Endothelial cell of umbilical vein (primary cell): Measurements from ENCODE around the gene LRRC17. TPM values are rescaled to one million over a fixed set of nuclear protein-coding genes. Genes with fewer than 3 reads are reported as not detected.
"Not testable (repeated sequence)": the region's sequence is repeated elsewhere in the genome, so short reads cannot be mapped to it uniquely, and the experiment has no call there.

ENCODE experiments used
- BruUV-seq: library from RNA; stranded (reverse); fragments of 400-500 nt; replicated peaks from 2 replicates; lab custom pipeline; 2021; lab: Mats Ljungman, UMichigan
- CTCF ChIA-PET: fragments of 300-600, 350-600 bp; sonication (Branson Sonifier 250); formaldehyde crosslinking; loops from one replicate; lab custom pipeline; 2021; ENCODE audit warnings: antibody characterized with exemption, inconsistent platforms; lab: Charles Lee
- POLR2A ChIA-PET: fragments of 300-600, 350-600 bp; sonication (Branson Sonifier 250); formaldehyde crosslinking; loops from one replicate; lab custom pipeline; 2021; ENCODE audit warnings: antibody characterized with exemption, inconsistent platforms; lab: Charles Lee
- DNase-seq: peaks from one replicate; pipeline ENCODE4 v3.0.0-alpha.2; 2011; ENCODE audit warnings: low read depth, low spot score
- FAIRE-seq: peaks from 2 replicates; lab custom pipeline; 2011; peaks lifted over from hg19 to GRCh38; lab: Jason Lieb, UNC
- H2AFZ ChIP-seq: 2 replicates; pipeline ENCODE4 v1.6.0; 2012; ENCODE audit warnings: low read depth, low read length, control low read depth, inconsistent platforms
- H3K27ac ChIP-seq: 2 replicates; pipeline ENCODE4 v1.5.1; 2011; ENCODE audit warnings: low read depth, mild to moderate bottlenecking, control low read depth, low read length, moderate library complexity; ENCODE audit not compliant: insufficient read depth
- H3K27me3 ChIP-seq, 2 experiments: 2 replicates each; pipeline versions ENCODE4 v1.6.0 to v1.6.1; 2011; ENCODE audit warnings: low read length in 2 of 2, mixed read lengths in 1 of 2; ENCODE audit not compliant: control insufficient read depth in 2 of 2, insufficient read depth in 2 of 2
- H3K36me3 ChIP-seq, 2 experiments: 2 replicates in 1 of 2; 3 replicates in 1 of 2; pipeline ENCODE4 v1.5.1; 2011; ENCODE audit warnings: low read length in 2 of 2, mild to moderate bottlenecking in 1 of 2, moderate library complexity in 1 of 2; ENCODE audit not compliant: control insufficient read depth in 2 of 2, insufficient read depth in 2 of 2; ENCODE audit errors: extremely low read depth in 1 of 2
- H3K4me1 ChIP-seq: 3 replicates; pipeline ENCODE4 v1.5.1; 2011; ENCODE audit warnings: mild to moderate bottlenecking, low read length; ENCODE audit not compliant: control insufficient read depth, insufficient read depth; ENCODE audit errors: extremely low read depth
- H3K4me2 ChIP-seq: 2 replicates; pipeline ENCODE4 v1.6.1; 2011; ENCODE audit warnings: low read length, control low read depth, mixed read lengths; ENCODE audit not compliant: insufficient read depth
- H3K4me3 ChIP-seq, 3 experiments: fragments of 200-600 bp in 1 of 3; sonication (generic), shearing (Covaris generic) in 1 of 3; replicated peaks in 1 of 3; 2 replicates each; pipeline ENCODE4 v1.5.1; 2011 to 2016; ENCODE audit warnings: control low read depth in 3 of 3, low read length in 3 of 3, mild to moderate bottlenecking in 2 of 3, inconsistent platforms in 1 of 3, low read depth in 1 of 3, moderate library complexity in 1 of 3; ENCODE audit not compliant: insufficient read depth in 1 of 3
- H3K79me2 ChIP-seq: 2 replicates; pipeline ENCODE4 v1.6.0; 2012; ENCODE audit warnings: low read length, inconsistent platforms; ENCODE audit not compliant: control insufficient read depth, insufficient read depth
- H3K9ac ChIP-seq: replicated peaks from 2 replicates; pipeline ENCODE3; 2011; ENCODE audit warnings: low read length, control low read depth; ENCODE audit not compliant: insufficient read depth; ENCODE audit errors: extremely low read depth
- H3K9me1 ChIP-seq: replicated peaks from 3 replicates; pipeline ENCODE4 v1.6.0; 2011; ENCODE audit warnings: mild to moderate bottlenecking, low read length; ENCODE audit not compliant: control insufficient read depth, insufficient read depth; ENCODE audit errors: extremely low read depth
- H3K9me3 ChIP-seq: replicated peaks from 2 replicates; pipeline ENCODE4 v1.5.1; 2012; ENCODE audit warnings: low read length, inconsistent platforms; ENCODE audit not compliant: control insufficient read depth, insufficient read depth
- H4K20me1 ChIP-seq: replicated peaks from 2 replicates; pipeline ENCODE3; 2011; ENCODE audit warnings: mild to moderate bottlenecking, low read length; ENCODE audit not compliant: control insufficient read depth, insufficient read depth; ENCODE audit errors: extremely low read depth
- GATA2 ChIP-seq: IDR thresholded peaks from 2 replicates; pipeline ENCODE4 v1.7.0; 2011; ENCODE audit warnings: low read depth, mild to moderate bottlenecking, moderate library complexity, mixed read lengths, low read length; ENCODE audit not compliant: insufficient read length, insufficient read depth
- dilution Hi-C: fragments of 300-500 bp; cut with MboI; formaldehyde crosslinking; loops from one replicate; pipeline ENCODE4 v1.15.0; 2019; ENCODE audit warnings: low sequenced_read_pairs; ENCODE audit not compliant: extremely low pct_ligation_motif_present
- intact Hi-C: fragments of 100-400 bp; cut with micrococcal nuclease; formaldehyde crosslinking; loops from one replicate; pipeline ENCODE4 v1.10.0; 2022
- polyA plus RNA-seq, 4 experiments: library from polyadenylated mRNA; depleted of rRNA in 3 of 4; stranded (reverse) in 3 of 4; unstranded in 1 of 4; fragments of >200 nt; gene quantifications; 2 replicates each; pipeline versions ENCODE4 v1.2.1 to v1.2.3, GENCODE V29; 2011 to 2012; ENCODE audit warnings: missing spikeins in 1 of 4
- total RNA-seq: library from RNA; stranded (reverse); gene quantifications from 2 replicates; pipeline ENCODE4 v1.2.3, GENCODE V29; 2021
- TF ChIP-seq, protein P1 (sequence below), 2 donors: IDR thresholded peaks; 1 replicate in 1 of 2; 2 replicates in 1 of 2; pipeline ENCODE4 v1.5.1; 2011; ENCODE audit warnings: low read length in 2 of 2, mild to moderate bottlenecking in 2 of 2, moderate library complexity in 2 of 2, control low read depth in 1 of 2, inconsistent platforms in 1 of 2, low read depth in 1 of 2; ENCODE audit not compliant: insufficient read depth in 1 of 2; ENCODE audit errors: extremely low read depth in 1 of 2

Gene LRRC17
- total and polyA plus RNA-seq, 2 donors (not counting 3 experiments of a cell fraction or from before 2014, with no cell fraction given) = 22.7 to 33.7 TPM

DNA sequence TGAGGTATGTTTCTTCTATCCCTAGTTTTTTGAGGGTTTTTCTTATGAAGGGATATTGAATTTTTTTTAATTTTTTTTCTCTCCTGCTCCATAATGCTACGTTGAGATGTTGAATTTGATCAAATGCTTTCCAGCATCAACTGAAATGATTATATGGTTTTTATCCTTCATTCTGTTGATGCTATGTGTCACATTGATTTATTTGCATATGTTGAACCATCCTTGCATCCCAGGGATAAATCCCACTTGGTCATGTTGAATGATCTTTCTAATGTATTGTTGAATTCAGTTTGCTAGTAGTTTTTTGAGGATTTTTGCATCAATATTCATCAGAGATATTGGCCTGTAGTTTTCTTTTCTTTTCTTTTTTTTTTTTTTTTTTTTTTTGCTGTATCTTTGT lies 9.2 kb upstream of the LRRC17 start:
- H3K79me2 ChIP-seq, H3K27ac ChIP-seq, H3K4me3 ChIP-seq, H3K4me1 ChIP-seq, H3K27me3 ChIP-seq, H3K9me1 ChIP-seq, H3K4me2 ChIP-seq, H3K9ac ChIP-seq, H2AFZ ChIP-seq, POLR2A ChIA-PET, dilution Hi-C loops, CTCF ChIA-PET, H4K20me1 ChIP-seq, H3K36me3 ChIP-seq, DNase-seq, BruUV-seq, H3K9me3 ChIP-seq, FAIRE-seq: not testable (repeated sequence)
- intact Hi-C loops = loop anchor here (1.0 kb wide), 1 partner anchor 27 kb away; no protein-coding TSS in a partner anchor

DNA sequence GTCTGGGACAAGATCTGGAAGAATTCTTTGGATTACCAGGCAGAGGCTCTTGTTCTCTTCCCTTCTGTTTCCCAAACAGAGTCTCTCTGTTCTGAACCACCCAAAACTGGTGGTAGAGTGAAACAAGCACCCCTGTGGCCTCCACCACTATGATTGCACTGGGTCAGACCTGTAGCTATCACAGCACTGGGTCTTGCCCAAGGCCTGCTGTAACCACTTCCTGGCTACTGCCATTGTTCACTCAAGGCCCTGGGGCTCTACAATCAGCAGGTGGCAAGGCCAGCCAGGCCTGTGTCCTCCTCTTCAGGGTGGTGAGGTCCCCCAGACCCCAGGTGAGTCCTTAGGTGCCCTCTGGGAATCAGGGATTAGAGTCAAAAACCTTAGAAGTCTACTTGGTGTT lies 4.1 kb upstream of the LRRC17 start:
- H3K36me3 ChIP-seq = no peaks in the 10 kb centered on the region
- intact Hi-C loops (no loop called here), dilution Hi-C loops (no loop called here)
- no peak for TF ChIP-seq GATA2
- TF ChIP-seq, protein P1, sequence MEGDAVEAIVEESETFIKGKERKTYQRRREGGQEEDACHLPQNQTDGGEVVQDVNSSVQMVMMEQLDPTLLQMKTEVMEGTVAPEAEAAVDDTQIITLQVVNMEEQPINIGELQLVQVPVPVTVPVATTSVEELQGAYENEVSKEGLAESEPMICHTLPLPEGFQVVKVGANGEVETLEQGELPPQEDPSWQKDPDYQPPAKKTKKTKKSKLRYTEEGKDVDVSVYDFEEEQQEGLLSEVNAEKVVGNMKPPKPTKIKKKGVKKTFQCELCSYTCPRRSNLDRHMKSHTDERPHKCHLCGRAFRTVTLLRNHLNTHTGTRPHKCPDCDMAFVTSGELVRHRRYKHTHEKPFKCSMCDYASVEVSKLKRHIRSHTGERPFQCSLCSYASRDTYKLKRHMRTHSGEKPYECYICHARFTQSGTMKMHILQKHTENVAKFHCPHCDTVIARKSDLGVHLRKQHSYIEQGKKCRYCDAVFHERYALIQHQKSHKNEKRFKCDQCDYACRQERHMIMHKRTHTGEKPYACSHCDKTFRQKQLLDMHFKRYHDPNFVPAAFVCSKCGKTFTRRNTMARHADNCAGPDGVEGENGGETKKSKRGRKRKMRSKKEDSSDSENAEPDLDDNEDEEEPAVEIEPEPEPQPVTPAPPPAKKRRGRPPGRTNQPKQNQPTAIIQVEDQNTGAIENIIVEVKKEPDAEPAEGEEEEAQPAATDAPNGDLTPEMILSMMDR (IDR thresholded peaks at IDR 0.05; ENCODE audit: extremely low read depth in 1 of 2, insufficient read depth in 1 of 2, low read depth in 1 of 2, low read length in 2 of 2) = no peak
- H3K27me3 ChIP-seq = no peaks in the 10 kb centered on the region
- peaks cover 11% of the 10 kb centered on the region for H3K4me1 ChIP-seq
- H2AFZ ChIP-seq = no peak overlapping the region
- CTCF ChIA-PET = interaction anchor here (1.2 kb wide), 1 partner anchor 12 kb away, joined by 3 read pairs; no protein-coding TSS in a partner anchor
- H3K4me3 ChIP-seq = no peak overlapping the region
- POLR2A ChIA-PET = no interaction called here
- DNase-seq (no peak), FAIRE-seq (no peak)
- no peak overlapping the region for H3K4me2 ChIP-seq
- H3K9me1 ChIP-seq = no peaks in the 10 kb centered on the region
- H3K9me3 ChIP-seq = no peaks in the 10 kb centered on the region
- no TSS peak for BruUV-seq
- no peaks in the 10 kb centered on the region for H4K20me1 ChIP-seq
- H3K27ac ChIP-seq = no peak overlapping the region
- no peaks in the 10 kb centered on the region for H3K79me2 ChIP-seq
- no peak overlapping the region for H3K9ac ChIP-seq
